ENCODE measurements around the gene HACL1. TPM values are rescaled to one million over a fixed set of nuclear protein-coding genes. Genes with fewer than 3 reads are reported as not detected.

Gene HACL1
- total RNA-seq, 1 experiment from 2014 or later: 18.6 TPM

DNA sequence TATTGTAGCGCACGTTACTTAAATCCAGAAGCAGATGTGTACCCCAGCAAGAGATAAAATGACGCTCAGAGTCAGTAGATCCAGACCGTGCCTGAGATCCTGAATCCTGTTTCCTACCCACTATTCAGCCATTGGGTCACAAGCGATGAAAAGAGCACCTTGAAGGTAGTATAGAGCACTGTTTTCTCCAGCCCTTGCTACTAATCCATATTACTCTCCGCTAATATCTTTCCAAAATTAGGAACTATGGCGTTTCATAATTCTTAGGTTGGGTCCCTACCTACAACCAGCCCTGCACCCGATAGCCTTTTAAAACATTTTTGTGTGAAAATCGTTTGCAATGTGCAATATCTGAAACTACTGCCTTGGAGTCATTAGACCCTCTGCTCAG is 772 bp upstream of the HACL1 start:
- H3K27ac ChIP-seq (ENCODE audit: low read depth, low read length, poor library complexity, severe bottlenecking): peak overlapping the region; percentile 86
- ChIA-PET CTCF (no interaction called here), POLR2A (ENCODE audit: low non-redundant PET) (no interaction called here)
- intact Hi-C loops (cut with micrococcal nuclease; ENCODE audit: unreplicated experiment): no loop called here
- H3K4me3 ChIP-seq (ENCODE audit: low read depth, low read length, poor library complexity, severe bottlenecking): peak overlapping the region; percentile 65
- H3K27me3 ChIP-seq (replicated peaks; ENCODE audit: insufficient read depth, low read depth, low read length, poor library complexity): no peaks in the 10 kb centered on the region
- TF ChIP-seq, protein P1, sequence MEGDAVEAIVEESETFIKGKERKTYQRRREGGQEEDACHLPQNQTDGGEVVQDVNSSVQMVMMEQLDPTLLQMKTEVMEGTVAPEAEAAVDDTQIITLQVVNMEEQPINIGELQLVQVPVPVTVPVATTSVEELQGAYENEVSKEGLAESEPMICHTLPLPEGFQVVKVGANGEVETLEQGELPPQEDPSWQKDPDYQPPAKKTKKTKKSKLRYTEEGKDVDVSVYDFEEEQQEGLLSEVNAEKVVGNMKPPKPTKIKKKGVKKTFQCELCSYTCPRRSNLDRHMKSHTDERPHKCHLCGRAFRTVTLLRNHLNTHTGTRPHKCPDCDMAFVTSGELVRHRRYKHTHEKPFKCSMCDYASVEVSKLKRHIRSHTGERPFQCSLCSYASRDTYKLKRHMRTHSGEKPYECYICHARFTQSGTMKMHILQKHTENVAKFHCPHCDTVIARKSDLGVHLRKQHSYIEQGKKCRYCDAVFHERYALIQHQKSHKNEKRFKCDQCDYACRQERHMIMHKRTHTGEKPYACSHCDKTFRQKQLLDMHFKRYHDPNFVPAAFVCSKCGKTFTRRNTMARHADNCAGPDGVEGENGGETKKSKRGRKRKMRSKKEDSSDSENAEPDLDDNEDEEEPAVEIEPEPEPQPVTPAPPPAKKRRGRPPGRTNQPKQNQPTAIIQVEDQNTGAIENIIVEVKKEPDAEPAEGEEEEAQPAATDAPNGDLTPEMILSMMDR (conservative IDR thresholded peaks at IDR 0.05; ENCODE audit: low read depth, low read length): no peak
- no peak for TF ChIP-seq EZH2 (IDR thresholded peaks at IDR 0.05; ENCODE audit: borderline replicate concordance, low read depth, low read length, poor library complexity, severe bottlenecking)
- DNase-seq (ENCODE audit: low spot score): no peak
- no peaks in the 10 kb centered on the region for H3K36me3 ChIP-seq (ENCODE audit: insufficient read depth, low read length, poor library complexity, severe bottlenecking)
- H3K9me3 ChIP-seq (ENCODE audit: low read depth, low read length, poor library complexity, severe bottlenecking): no peaks in the 10 kb centered on the region
- H3K4me1 ChIP-seq (ENCODE audit: insufficient read depth, low read length, poor library complexity, severe bottlenecking): peaks cover 5% of the 10 kb centered on the region
- TSS peak; percentile 90 for BruUV-seq (replicated peaks)

- intact Hi-C loops (cut with micrococcal nuclease; ENCODE audit: unreplicated experiment): no loop called here
- Histone ChIP-seq H3K4me1 (ENCODE audit: insufficient read depth, low read length, poor library complexity, severe bottlenecking) (peaks cover 5% of the 10 kb centered on the region), H3K27ac (ENCODE audit: low read depth, low read length, poor library complexity, severe bottlenecking) (peak overlapping the region; percentile 86), H3K27me3 (replicated peaks; ENCODE audit: insufficient read depth, low read depth, low read length, poor library complexity) (no peaks in the 10 kb centered on the region), H3K36me3 (ENCODE audit: insufficient read depth, low read length, poor library complexity, severe bottlenecking) (no peaks in the 10 kb centered on the region), H3K4me3 (ENCODE audit: low read depth, low read length, poor library complexity, severe bottlenecking) (peak overlapping the region; percentile 65), H3K9me3 (ENCODE audit: low read depth, low read length, poor library complexity, severe bottlenecking) (no peaks in the 10 kb centered on the region)
- CTCF ChIA-PET: no interaction called here
- BruUV-seq (replicated peaks): no TSS peak
- no peak for DNase-seq (ENCODE audit: low spot score)
- TF ChIP-seq, protein P1 (conservative IDR thresholded peaks at IDR 0.05; ENCODE audit: low read depth, low read length): no peak
- no peak for TF ChIP-seq EZH2 (IDR thresholded peaks at IDR 0.05; ENCODE audit: borderline replicate concordance, low read depth, low read length, poor library complexity, severe bottlenecking)
- POLR2A ChIA-PET (ENCODE audit: low non-redundant PET): no interaction called here
Observed at GRCh38 chr3:15601046-15601398, 347 bp downstream of the HACL1 start.

DNA sequence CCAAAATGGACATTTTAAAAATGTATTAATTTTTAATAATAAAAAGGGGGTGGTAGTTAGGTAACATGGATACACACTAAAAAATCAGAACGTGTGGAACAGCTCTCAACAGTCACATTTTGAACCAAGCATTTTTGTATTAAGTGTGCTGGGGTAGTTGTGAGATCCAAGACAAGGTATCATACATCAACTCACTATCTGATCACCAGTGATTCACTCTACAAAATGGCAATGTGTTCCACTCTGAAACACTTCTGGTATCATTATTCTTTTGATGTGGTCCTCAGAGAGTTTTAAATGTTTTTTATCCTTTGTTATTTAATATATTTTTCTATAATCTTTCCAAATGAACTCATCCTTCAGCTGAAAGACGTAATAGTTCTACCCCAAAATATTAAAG is 5.4 kb downstream of the HACL1 start:
- DNase-seq (ENCODE audit: low spot score): no peak
- Histone ChIP-seq H3K4me3 (ENCODE audit: low read depth, low read length, poor library complexity, severe bottlenecking) (no peak overlapping the region), H3K36me3 (ENCODE audit: insufficient read depth, low read length, poor library complexity, severe bottlenecking) (no peaks in the 10 kb centered on the region), H3K27ac (ENCODE audit: low read depth, low read length, poor library complexity, severe bottlenecking) (no peak overlapping the region), H3K4me1 (ENCODE audit: insufficient read depth, low read length, poor library complexity, severe bottlenecking) (peaks cover 5% of the 10 kb centered on the region), H3K9me3 (ENCODE audit: low read depth, low read length, poor library complexity, severe bottlenecking) (no peaks in the 10 kb centered on the region), H3K27me3 (replicated peaks; ENCODE audit: insufficient read depth, low read depth, low read length, poor library complexity) (no peaks in the 10 kb centered on the region)
- intact Hi-C loops (cut with micrococcal nuclease; ENCODE audit: unreplicated experiment): no loop called here
- no TSS peak for BruUV-seq (replicated peaks)
- ChIA-PET CTCF (no interaction called here), POLR2A (ENCODE audit: low non-redundant PET) (no interaction called here)
- TF ChIP-seq, protein P1 (conservative IDR thresholded peaks at IDR 0.05; ENCODE audit: low read depth, low read length): no peak
